Activated CD8-positive, alpha-beta memory T cell treated with anti-CD3 and anti-CD28 coated beads for 24 hours (primary cell): Measurements from ENCODE around the gene ITM2C.
A peak's percentile ranks its signal among the peaks of the same experiment; 100 is the strongest.

Source experiments
- DNase-seq: peaks from one replicate; pipeline ENCODE4 v3.0.0-alpha.2; 2020

Gene ITM2C

DNA sequence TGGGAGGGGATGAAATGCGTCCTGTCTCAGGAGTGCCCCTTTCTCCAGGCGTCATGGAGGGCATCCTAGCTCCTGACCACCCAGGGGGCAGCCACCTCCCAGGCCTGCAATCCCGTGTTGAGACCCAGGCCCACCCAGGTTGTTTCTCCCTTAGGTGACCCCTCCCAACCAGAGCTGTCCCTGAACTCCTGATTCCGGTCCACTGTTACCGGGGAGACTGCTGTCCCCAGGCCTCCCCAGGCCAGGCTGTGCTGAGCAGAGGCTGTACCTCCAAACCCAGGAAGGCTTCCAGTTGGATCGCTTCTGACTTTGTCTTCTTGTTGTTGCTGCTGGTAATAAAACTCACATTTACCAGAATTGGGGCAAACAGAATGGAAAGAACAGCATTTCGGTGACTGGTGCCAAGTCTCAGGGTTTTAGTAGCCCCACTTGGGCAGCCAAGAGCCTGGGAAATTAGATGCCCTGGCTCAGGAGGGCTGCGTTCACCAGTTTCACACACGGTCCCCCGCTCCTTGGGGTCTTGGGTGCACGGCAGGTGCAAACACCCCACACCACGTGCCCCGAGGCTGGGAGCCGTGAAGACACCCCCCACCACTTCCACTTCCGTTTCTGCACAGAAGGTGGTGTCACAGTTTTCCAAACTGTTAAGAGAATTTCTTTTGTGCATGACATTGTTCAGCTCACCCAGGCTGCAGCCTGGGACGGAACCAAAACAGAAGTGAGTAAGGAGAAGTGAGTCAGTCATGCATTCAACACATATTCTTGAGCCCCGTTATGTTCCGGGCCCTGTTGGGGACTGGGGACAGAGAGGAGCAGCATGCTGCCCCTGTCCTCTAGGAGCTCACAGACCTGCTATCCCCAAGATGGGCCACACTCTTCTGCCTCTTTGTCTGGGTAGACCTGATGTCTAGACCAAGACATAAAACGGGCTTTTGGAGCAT lies 29.4 kb downstream of the ITM2C start:
- DNase-seq: peak; percentile 71

DNA sequence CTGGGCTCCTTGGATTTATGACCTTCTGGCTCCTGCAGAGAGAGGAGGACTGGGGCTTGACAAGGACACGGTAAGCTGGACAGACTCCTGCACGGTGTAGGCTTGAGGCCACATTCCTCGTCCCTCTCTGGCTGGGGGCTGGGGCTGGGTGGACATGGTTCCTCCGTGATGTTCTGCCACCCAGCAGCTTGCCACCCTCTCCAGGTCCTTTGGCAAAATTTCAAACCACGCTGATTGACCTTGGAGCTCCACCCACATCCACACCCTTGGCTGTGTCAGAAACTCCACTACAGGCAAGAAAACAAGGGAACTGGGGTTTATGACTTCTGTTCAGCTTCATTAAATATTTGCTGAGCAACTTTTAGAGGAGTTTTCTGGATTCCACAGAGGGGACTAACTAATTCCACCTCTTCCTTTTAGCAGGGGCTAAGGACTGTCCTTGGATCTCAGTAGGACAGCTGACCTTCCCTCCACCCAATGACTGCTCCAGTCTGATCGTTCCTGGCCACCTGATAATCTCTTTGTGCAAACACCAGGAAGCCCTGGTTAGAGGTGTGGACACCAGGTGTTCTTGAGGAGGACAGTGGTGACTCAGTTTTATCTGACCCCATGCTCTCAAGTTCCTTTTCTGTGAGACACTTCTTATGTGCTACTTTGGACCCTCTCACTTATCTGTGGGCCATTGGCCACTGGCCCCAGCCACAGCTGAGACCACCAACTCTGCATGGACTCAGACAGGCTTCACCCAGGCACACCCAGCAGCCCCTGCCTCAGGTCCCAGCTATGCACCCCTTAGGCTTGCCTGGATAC lies 31.0 kb downstream of the ITM2C start:
- peak; percentile 52 for DNase-seq

DNA sequence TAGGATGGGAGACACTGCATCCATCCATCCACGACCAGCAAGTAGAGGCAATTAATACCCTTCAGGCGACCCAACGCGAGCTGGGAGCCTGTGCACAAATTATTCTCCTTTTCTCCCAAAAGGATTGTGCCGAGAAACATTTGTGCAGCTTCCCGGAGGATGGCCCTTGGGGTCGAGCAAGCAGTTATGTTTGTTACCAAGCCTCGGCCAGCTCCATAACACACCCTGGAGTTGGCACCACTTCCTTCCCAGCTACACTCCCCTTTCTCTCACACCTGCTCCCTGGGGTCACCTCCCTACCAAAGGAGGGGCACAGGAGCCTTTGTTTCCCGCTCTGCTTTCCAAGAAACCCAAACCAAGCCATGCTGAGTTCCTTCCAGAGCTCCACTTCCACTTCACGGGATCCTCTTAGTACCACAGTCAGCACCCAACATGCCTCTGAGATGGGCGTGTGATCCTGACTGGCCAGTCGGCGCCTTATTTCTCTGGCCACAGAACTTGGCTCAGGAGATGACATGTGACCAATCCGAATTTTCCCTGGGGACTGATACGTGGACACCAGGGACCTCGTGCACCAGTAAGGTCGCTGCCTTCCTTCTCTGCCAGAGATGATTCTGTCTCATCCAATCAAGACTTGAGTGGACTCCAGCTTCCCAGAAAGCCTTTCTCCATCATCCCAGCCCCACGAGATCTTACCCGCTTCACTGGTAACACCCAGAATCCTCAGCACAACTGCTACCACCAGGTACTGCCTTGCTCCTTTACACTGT lies 31.8 kb downstream of the ITM2C start:
- DNase-seq: peak; percentile 49

DNA sequence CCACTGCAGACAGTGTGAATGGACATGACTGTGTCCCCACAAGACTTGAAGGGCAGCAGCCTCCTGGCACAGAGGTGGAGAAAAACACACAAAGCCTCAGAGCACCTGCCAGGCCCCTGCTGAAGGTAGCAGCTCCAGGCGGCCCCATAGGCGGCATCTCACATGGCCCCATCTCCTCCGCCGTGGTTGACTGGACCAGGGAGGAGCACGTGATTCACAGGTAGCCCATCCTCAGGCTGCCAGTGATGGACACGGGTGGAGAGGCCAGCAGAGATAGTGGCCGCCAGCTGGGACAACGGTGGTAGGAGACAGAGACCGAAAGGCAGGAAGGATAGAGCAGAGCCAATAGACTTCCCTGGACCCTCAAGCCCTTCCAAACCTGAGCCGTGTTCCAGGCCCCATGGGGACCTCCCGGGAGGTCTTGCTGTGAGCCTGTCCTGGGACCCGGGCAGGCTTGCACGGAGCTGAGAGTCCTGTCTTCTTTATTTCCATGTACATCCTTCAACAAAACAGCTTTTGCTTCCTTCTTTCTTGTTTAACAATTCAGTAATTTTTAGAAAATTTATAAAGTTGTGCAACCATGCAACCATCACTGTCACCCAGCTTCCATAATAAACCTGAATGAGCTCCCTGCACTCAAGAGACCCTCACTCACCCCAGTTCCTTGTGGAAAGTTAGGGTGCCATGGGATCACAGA lies 33.4 kb downstream of the ITM2C start:
- peak; percentile 52 for DNase-seq

DNA sequence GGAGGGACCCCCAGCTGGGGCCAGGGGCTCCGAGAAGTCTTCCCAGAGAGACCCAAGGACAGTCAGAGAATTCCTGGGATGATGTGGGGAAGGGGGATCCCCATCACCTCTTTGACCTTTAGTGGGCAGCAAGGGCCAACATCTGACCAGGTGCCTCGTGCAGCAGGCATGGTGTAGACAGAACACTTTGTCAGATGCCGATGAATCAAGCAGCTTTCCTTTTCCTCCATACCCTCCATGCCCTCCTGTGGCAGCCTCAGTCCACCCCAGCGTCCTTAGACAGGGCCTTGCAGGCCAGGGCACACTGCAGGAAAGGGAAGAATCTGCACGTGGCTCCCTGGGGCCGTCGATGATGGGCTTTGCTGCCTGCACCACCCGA lies 34.0 kb downstream of the ITM2C start:
- peak; percentile 53 for DNase-seq

DNA sequence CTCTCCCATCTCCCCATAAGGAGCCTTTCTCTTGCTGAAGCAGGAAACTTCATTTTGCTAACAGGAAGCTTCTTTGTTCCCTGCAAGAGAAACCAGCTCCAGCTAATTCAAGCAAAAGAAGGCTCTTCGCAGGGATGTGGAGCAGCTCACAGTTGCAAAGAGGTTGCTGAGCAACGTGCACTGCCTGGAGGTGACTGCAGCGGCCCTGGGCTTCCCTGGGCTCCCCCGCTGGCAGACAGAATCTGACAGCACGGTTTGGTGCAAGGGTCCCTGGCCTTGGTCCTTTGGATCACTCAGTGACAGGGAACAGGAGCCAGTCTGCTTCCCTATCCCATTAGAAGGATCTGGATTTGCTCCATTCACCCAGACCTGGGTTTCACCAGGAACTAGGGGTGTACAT lies 34.5 kb downstream of the ITM2C start:
- DNase-seq: peak; percentile 57

DNA sequence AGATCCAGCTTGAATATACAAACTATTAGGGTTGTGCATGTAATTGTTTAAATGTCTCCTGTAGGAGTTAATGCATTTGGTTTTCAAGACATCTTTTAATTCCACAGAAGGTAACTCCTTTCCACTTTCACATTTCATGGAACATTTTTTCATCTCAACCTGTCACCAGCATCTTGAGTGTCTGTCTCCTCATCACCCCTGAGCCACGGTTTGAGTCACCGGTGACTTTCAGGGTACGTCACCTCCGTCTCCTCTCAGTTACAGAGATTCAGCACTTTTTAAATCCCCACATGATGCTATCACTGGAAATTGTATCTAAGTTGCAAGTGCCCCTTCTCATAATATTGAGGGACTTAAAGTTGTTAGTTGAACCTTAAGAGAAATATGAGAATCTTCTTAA lies 35.0 kb downstream of the ITM2C start:
- DNase-seq: peak; percentile 62

DNA sequence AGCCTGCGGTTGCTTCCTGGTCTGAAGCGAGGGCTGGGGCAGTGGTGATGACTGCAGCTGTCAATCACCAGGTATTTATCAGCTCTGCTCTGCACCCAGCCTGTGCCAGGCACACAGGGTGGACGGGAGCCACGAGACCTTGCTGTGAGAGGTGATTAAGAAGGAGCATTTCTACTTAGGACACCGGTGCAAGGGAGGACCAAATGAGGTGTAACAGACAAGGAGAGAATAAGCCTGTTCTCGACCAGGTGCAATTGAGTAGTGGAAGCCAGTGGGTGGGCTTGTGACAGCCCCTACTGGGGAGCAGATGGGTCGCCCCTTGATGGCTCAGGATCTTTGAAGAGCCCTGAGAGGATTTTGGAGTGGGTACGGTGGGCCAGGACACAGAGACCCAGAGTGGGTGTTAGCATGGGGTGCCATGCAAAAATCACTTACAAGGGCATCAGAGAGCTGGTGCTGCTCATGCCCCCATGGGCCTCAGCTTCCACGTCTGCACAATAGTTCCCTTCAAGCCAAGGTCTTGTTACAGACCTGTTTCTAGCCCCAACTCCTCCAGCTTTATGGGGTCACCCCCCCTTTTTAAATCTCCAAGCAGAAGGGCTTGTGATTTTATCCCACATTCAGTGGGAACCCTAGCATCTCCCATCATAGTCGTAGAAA lies 35.7 kb downstream of the ITM2C start:
- DNase-seq: peak; percentile 57

DNA sequence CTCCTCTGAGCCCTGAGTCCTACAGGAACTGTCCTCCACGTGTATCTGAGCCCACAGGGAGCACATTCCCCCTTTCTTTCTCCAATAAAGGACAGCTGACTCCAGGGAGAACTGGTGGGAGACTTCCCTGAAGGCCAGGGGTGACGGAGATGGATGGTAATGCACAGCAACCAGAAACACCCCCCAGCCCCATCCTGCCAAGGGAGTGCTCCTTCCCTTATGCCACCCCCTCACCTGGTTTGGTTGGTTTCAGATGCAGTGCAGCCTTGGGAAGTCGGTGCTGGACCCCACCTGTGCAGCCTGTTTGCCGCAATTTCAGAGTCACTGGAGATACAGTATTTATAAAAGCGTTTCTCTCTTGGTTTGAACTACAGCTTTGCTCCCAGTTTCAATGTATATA lies 36.3 kb downstream of the ITM2C start:
- peak; percentile 52 for DNase-seq

DNA sequence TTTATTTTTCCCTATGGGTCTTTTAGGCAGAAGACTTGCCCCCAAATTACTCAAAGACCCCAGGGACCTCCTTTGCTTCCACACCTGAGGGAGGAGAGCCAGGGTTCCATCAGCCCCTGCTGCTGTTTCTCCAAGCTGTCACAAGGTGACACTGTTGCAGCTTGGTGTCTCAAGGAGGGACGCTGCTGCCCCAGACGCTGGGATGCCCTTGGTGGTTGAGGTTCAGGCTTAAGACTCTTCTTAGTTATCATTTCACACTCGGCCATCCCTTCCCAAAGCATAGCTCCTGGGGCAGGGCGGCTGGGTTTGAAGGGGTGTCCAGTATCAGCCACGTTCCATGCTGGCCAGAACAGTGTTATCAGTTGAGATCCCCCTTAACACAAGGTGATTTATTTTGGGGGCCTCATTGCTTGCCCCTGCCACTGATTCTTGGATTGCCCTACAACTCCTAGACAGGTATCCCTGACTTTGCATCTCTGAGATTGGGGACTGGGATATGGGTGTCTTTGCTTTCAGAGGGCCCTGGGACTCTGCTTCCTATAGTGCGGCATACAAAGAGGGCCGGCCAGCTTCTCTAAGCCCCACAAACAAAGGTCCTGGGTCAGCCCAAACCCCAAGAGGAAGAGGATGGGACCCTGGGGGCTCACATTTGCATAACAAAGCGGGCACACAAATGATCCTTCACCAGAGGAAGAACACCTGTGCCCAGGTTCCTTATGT lies 37.6 kb downstream of the ITM2C start:
- peak; percentile 84 for DNase-seq

DNA sequence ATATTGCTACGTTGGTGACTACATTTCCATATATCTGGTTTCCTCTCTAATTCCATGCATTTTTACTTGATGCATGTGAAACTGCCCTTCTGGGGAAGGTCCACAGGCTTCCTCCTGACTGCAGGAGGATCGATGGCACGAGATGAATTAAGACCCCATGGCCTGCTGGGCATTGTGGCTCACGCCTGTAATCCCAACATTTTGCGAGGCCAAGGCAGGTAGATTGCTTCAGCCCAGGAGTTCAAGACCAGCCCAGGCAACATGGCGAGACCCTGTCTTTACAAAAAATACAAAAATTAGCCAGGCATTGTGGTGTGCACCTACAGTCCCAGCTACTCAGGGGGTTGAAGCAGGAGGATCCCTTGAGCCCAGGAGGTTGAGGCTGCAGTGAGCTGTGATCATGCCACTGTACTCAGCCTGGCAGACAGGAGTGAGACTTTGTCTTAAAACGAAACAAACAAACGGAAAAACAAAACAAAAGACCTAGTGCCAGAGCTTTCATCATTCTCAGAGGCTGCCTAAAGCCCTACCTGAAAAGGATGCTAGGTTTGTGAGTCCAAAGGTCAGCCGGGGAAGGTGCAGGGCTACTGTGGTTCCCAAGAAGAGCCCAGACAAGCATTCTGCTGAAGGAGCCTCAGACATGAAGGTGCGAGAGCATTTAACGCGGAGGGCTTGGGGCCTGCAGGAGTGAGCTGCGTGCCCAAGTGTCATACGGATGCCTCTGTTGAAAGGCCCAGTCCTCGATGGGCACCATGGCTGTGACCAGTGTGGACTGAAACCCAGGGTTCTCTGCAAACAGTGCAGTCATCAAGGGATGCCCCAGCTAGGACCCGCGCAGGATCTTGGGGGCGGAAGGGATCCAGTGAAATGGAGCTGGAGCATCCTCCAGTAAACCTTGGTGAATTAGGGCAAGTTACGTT lies 38.7 kb downstream of the ITM2C start:
- DNase-seq: peak; percentile 58

DNA sequence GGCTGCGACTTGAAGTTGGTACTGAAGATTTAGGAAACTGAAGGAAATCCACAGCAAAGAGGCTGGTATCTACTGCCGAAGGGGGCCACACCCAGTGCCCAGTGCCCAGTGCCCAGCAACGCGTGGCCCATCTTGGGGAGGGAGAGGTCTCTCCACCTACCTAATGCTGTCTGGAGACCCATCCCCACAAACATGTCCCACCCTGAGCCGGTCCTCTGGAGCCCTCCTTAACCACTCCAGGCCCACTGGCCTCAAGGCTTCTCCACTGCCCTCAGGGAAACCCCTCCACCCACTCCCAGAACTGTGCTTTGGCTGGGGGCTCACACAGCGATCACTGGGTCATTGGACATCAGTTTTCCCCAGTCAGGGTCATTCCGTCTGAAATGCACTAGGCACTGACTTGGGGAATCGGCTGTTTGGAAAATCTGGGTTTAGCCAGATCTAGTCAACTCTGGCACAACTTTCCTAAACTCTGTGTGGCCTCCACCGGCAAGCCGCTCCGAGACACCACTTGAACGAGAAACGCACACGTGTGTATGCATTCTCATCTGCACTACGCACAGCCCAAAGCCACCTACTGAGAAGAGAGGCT lies 40.2 kb downstream of the ITM2C start:
- DNase-seq: no peak

DNA sequence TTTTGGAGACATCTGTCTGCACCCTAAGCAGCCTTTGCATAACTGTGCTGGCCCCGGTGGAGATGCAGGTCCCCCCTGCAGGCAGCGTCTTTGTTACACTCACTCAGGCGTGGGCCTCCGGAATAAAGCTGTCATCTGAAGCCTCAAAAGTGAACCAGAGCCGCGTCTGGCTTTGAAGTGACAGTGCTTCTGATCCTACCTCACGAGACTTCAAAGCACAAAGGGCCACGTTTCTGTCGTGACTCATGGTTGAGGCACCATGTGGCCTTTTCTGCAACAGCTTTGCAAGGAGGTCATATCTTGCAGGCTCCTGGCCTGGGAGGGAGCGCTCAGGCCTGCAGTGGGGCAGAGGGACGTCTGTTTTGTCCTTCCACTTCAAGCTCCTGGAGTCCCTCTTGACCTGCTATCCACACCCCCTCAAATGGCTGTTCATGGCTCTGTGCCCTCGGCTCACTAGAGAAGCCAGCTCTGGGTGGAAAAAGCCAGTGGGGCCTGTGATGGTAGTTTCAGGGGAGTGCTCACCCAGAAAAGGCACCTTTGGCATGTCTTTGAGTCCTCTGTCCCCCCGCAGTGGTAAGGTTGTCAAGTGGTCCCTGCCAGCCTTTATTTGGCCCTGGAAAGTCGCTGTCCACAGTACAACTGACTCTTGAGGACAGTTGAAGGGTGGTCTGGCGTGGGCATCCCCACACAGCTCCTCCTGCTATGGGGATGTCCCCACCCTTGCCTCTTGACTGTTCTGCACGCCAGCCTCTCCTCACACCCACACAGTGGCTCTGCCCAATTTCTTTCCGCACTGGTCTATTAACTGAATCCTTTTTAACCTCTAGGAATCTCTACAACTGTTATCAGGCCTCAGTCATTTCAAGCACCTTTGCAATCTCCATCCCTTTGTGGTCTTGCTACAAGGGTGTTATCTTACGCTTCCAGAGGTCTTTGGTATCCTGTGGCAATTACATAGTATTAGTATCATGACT lies 41.0 kb downstream of the ITM2C start:
- DNase-seq: peak; percentile 90

DNA sequence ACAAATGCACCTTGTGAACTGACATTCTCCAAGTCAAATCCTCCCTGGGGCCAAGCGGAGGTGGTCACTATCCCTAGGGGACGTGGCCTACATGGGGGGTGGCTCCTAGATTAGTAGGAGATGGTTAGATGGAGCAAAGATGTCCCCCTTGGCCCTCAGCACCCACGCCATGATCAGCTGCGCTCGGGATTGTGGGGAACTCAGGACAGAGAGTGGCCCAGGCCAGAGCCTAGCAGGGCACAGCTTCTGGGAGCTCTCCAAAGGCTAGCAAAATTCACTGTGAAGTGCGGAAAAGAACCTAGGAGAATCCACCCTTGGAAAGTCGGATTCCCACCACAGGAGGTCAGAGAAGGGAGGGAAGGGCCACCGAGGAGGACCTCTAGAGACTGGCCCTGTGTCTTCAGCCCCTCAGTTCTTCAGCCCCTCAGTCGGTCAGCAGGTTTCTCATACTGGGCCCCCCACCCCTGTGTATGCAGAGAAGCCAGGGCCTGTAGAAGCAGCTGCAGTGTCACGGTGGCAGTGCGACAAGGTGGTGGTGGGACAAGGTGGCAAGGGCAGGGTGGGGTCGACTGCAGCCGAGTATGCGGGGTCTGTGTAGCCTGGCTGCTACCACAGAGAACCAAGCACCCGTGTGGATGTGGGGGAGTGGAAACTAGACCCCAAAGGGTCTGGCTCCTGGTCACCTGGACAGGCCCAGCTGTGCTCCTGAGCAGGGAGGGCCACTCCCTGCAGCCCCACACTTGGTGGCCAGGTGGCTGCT lies 41.9 kb downstream of the ITM2C start:
- DNase-seq: peak; percentile 59

DNA sequence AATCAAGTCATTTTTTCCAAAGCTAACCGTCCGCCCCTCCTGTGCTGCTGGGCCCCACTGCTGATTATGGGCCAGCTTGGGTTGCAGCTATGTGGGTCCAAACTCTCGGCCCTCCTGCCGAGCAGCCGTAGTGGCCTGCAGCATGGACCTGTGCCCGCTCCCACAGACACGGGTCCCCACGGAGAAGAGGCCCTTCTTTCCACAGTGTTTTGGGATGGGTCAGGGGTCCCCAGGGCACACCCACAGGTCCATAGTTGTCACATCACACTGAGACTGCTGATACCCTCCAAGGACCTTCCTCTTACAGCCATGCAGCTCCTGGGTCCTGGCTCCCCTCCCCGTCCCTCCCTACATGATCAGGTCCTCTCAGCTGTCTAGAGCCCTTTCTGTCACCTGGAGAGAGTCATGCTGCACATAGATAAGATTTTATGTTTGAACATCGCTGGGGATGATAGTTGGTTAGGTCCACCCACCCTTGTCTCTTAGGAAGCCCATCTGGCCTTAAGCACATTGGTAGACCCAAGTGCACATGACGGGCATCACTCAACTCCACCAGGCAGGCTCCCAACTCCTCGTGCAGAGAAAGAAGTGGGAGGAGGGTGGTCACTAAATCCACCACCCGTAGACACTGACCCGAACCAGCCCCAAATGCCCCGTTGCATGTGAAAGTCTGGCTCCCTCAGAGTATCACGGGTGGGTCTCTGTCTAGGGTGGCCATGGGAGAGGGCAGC lies 42.8 kb downstream of the ITM2C start:
- peak; percentile 56 for DNase-seq

DNA sequence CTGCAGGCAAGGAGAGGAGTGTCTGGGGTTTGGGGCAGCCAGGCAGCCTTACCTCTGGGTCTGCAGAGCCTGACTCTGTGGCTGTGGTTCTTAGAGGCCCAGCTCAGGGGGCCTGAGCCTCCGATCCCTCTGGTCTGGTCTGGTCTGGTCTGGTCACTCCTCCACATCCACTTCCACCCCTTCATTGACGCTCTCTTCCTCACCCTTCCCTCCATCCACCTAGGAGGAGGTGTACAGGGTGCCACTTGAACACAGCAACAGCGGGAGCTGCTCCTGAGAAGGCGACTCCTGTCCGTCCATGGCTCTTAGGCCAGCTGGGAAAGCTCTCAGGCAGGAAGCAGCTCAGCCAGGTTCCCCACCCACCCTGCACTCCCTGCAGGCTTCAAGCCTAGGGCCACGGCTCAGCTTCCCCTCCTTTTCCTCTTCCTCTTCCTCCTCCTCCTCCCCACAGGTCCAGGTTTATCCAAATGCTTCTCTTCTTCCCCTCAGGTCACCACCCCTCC lies 43.4 kb downstream of the ITM2C start:
- DNase-seq: no peak
